Stomach (tissue), 4 donors: Measurements from ENCODE around the gene MRPL12.

Source experiments
- EP300 ChIP-seq: sonication (generic); formaldehyde crosslinking; IDR thresholded peaks from one replicate; pipeline ENCODE4 v1.6.1; 2017; ENCODE audit warnings: antibody characterized with exemption
- POLR2AphosphoS5 ChIP-seq, 3 donors: sonication (generic); formaldehyde crosslinking; IDR thresholded peaks; one replicate each; pipeline ENCODE4 v1.6.1; 2016; ENCODE audit warnings: antibody characterized with exemption in 3 of 3
- TF ChIP-seq, protein P1 (sequence below), 7 experiments: fragments of 450-650 bp in 4 of 7; fragments of 200-600 bp in 3 of 7; sonication (generic) in 3 of 7; IDR thresholded peaks; one replicate each; pipeline ENCODE4 v1.5.1; 2016 to 2019; ENCODE audit warnings: antibody characterized with exemption in 7 of 7, control low read depth in 2 of 7, mild to moderate bottlenecking in 1 of 7

- TF ChIP-seq EP300 (no peak), POLR2AphosphoS5 (IDR thresholded peaks at IDR 0.05) (no peak)
- TF ChIP-seq, protein P1, sequence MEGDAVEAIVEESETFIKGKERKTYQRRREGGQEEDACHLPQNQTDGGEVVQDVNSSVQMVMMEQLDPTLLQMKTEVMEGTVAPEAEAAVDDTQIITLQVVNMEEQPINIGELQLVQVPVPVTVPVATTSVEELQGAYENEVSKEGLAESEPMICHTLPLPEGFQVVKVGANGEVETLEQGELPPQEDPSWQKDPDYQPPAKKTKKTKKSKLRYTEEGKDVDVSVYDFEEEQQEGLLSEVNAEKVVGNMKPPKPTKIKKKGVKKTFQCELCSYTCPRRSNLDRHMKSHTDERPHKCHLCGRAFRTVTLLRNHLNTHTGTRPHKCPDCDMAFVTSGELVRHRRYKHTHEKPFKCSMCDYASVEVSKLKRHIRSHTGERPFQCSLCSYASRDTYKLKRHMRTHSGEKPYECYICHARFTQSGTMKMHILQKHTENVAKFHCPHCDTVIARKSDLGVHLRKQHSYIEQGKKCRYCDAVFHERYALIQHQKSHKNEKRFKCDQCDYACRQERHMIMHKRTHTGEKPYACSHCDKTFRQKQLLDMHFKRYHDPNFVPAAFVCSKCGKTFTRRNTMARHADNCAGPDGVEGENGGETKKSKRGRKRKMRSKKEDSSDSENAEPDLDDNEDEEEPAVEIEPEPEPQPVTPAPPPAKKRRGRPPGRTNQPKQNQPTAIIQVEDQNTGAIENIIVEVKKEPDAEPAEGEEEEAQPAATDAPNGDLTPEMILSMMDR (IDR thresholded peaks at IDR 0.05): no peak
Measured at GRCh38 chr17:81706232-81706611, 3.1 kb downstream of the MRPL12 start.
